ENCODE measurements around the gene MACO1.

GRCh38 chr1:25536124-25536523, 105.4 kb downstream of the MACO1 start:
- TF ChIP-seq POLR2A (IDR thresholded peaks at IDR 0.05) (no peak), CTCF (IDR thresholded peaks at IDR 0.05) (no peak)

Data from thyroid gland (tissue), 4 donors.